GM21515 (cell line): ENCODE results near the gene SPECC1.
"Not testable (repeated sequence)": the region's sequence is repeated elsewhere in the genome, so short reads cannot be mapped to it uniquely, and the experiment has no call there.

Experiments used
- ATAC-seq: cut with Tn5 transposase; IDR thresholded peaks from one replicate; pipeline ENCODE4 v1.9.1; 2021; ENCODE audit not compliant: unreplicated experiment

SPECC1 gene

DNA sequence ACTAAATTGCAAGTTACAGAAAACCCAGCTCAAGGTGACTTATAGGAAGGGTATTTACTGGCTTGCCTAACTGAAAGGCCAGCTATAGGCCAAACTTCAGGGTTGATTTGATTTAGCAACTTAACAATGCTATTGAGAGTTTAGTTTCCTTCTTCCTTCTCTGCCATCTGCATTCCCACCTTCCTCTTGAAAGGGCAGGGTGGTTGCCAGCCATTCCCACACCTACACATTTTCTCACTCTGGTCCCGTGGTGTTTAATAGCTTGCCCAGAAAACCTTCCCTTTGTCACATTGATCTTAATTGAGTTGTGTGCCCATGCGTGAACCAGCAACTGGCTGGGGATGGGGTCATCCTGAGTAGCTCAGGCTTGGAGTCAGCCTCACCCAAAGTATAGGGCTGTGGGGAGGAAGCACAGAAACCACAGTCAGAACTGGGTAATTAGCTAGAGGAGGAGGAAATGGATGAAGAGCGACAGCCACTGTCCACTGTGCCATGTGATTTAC is 194.7 kb downstream of the SPECC1 start:
- no peak for ATAC-seq

DNA sequence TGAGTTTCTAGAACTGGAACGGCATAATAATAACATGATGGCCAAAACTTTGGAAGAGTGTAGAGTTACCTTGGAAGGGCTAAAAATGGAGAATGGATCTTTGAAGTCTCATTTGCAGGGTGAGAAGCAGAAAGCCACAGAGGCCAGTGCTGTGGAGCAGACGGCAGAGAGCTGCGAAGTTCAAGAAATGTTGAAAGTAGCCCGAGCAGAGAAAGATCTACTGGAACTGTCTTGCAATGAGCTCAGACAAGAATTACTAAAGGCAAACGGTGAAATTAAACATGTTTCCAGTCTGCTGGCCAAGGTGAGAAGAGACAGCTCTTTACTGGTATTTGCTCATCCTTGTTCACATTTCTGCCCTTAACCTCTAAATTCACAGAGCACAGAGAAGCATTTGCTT is 196.4 kb downstream of the SPECC1 start:
- no peak for ATAC-seq

DNA sequence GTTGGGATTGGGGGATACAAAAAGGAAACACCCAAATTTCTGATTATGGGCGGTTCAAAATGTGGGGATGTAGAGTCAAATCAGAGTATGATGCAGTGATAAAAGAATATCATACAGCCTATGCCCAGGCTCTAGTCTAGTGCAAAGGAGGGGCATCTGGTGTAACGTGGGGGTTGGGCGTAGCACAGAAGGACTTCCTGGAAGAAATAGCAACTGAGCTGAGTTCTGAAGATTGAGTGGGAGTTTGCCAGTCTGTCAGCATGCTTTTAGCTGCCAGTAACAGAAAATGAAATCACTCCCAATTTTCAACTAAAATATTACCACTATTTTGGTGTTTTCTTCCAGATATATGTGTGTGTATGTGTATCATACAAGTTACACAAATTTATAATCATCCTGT is 196.9 kb downstream of the SPECC1 start:
- no peak for ATAC-seq

DNA sequence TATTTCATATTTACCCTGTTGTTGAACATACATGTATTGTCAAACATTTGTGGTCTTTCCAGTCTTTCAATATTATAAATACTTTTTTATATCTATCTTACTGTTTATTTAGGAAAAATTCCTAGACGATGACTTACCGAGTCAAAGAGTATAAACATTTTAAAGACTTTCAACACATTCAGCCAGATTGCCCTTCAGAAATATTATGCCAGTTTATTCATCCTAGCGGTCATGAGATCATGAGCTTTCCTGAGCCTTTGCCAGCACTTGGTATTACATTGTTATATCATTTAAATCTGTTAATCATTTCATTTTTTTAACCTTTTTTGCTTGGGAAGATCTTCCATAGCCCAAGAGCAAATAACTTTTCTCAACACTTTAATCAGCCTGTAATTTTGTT is 197.4 kb downstream of the SPECC1 start:
- no peak for ATAC-seq

DNA sequence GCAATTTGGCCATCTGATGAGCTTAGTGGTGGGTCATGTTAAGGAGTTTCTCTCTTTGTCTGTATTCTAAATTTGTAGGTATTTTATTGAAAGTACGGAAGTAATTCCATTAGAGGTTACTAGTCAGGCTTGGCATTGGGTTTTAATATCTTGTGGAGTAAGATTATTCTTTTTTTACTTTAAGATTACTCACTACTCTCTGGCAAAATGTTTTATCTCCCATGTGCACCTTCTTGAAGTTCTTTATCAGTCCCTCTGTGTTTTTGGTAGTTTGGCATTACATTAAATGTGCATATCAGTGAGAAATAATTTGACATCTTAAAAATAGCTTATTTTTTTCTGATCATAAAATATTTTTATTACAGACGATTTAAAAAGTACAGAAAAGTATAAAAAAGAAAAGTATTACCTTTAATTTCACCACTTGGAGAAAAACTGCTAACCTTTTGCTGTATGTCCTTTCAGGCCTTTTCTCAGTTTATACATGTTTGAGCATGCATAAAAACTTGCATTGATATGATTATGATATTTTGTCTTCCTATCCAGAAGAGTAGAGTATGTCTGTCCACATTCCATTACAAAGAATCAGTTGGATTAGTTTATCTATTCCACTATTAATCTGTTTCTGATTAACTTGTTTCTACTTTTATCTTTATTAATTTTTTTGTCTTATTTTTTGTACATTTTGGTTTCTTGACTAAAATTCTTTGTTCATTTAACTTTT is 198.3 kb downstream of the SPECC1 start:
- no peak for ATAC-seq

DNA sequence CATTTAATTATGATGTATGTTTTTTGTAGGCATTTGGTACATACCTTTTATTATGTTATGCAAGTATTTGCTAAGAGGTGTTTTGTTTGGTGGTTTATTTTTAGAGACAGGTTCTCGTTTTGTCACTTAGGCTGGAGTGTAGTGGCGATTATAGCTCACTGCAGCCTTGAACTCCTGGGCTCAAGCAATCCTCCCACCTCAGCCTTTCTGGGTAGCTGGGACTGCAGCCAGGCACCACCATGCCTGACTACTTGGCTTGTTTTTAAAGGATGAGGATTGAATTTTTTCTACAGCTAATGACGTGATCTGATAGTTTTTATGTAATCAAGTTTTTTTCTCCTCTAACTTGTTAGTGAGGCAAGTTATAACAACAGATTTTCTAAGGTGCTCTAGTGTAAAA is 199.6 kb downstream of the SPECC1 start:
- no peak for ATAC-seq

DNA sequence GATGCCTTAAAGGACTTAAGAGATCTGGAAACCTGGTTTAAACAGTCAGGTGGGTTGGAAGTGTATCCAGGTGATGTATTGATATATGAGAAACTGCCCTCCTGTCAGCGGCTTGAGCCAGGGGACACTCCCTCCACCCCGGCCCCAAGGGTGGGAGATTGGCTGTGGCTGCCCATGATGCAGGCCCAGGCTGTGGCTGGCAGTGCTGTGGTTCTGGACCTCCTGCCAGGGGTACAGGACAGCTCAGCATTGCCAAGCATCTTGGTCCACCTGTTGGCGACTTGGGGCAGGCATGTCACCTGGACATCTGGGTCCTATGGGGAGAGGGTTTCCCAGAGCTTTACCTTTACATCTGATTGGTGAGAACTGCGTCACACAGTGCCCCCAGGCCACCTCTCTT is 201.0 kb downstream of the SPECC1 start:
- ATAC-seq = no peak

DNA sequence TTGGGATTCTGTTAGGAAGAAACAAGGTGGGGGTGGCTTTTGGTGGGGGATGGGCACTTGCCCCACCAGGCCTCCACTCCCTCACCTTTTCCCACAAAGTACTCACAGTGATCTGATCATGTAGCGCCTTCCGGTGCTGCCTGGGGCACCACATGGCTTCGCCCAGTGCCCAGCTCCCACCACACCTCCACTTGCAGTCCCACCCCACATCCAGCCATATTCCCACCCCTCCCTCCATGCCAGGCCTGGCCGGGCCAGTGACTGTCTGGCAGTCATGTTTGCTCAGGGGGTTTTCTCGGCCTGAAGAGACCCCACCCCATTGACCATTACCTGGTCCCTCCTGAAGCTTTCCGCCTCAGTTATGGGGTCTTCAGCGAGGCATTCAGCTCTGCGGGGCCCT is 201.5 kb downstream of the SPECC1 start:
- no peak for ATAC-seq

DNA sequence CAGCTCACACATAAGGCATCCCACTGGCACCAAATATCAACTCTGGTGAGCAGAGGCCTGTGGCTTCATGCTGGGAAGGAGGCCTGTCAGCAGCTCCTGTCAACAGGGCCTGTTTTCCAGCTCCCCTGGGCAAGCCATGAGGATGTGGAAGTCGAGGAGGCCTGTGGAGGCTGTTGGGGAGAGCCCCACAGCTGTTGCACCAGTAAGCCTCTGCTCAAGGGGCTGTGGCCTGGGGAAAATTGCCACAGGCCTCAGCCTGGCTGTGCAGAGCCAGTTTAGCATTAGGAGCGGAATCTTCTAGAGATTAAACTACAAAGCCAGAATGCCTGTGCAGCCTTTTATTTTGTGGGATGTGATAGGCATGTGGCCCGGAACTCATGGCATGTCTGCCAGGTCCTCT is 202.1 kb downstream of the SPECC1 start:
- ATAC-seq = no peak

DNA sequence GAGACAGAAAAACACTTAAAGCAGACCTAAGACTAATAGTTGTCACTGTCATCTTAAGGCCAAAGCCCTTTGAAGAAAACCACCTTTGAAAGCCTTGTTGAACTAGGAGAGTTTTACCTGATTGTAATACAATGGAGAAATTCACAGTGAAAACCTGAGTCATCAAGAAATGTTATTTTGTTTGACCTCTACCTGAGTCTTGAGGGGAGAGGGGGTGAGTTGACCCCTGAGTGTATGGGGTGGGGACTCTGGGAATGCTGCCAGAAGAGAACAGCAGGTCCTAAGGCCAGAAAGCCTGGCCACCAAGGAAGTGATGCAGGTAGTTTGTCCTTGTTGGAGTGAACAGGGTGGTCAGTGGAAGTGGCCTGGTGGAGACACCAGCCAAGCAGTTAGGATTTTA is 204.3 kb downstream of the SPECC1 start:
- ATAC-seq = no peak

DNA sequence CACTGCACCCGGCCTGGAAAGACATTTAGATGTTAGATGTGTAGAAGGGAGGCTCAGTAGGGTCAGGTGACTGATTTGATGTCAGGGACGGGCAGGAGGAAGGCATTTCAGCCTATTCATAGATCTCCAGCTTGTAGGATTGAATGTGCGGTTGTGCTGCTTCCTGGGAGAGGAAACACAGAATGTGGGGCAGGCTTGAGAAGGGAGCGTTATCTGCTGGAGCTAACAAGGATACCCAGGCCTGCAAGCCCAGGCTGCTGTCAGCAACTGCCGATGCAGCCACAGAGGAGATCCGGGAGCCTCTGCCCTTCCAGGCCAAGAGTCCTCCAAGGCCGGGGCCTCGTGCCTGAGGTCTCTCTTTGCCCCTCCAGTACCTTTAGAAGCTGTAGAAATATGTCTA is 205.6 kb downstream of the SPECC1 start:
- no peak for ATAC-seq

DNA sequence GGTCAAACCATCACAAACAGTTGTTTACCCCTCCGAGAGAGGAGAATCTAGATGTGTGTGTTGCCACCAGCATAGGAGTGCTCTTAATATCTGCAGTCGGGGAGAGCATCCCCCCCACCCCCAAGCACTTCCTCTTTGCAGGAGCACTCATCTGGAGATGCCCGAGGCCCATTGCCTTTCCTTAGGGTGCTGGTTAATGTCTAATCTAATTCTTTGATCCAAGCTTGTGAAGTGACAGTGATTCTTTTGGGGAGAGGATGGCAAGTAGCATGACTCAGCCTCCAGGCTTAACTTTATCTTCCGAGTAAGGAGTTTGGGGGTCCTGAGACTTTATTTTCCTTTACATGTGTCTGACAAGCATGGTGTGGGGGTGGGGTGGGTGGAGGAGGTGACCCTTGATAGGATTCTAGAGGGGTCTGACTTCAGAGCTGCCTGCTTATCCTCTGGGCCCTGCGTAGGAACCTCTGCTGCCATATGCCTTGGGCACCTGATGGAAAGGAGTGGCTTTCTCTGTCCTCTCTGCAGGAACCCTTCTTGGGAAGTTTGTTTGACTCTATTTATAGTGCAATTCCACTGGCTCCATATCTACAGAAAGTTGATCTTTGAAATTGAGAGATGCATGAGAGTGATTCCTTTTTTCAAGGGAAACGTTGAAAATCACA is 207.1 kb downstream of the SPECC1 start:
- ATAC-seq = no peak

DNA sequence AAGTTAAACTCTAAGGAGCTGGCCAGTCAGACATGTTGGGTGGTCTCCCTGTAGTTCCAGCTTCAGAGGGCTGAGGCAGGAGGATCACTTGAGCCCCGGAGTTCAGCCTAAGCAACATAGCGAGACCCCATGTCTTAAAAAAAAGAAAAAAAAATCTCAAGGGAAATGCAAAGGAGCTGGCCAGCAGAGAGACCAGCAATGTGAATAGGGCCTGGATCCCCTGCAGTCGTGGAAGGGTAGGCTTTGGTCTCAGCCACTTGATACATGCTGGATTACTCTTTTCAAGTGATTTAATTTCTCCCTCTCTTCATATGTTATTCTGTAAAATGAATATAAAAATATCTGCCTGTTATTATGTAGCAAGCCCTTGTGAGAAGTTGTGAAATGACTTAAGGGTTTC is 207.7 kb downstream of the SPECC1 start:
- no peak for ATAC-seq

DNA sequence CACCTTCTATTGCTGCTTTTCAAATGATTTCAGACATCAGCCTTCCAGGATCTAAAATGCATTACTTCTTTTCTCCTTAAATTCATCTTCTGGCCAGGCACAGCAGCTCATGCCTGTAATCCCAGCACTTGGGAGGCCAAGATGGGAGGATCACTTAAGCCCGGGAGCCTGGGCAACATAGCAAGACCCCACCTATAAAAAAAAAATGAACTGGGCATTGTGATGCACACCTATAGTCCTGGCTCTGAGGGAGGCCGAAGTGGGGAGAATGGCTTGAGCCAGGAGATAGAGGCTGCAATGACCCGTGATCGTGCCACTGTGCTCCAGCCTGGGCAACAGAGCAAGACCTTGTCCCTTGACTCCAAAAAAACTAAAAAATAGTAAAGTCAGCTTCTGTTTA is 208.5 kb downstream of the SPECC1 start:
- no peak for ATAC-seq

DNA sequence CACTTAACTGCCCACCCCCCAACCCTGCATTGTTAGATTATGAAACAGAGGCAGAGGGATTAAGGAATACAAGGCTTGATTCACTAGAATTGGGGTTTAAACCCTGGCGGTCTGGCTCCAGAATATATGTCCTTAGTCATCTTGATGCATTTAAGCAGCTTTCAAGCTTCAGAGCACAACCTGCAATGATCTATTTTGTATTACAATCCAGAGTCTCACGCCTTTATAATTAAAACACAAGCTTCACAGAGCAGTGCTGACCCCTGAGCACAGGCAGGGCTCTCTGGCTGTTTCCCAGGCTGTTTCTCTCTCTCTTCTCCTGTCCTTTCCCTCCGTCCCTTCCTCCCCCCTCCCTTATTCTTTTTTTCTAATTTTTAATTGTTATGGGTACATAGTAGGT is 209.1 kb downstream of the SPECC1 start:
- ATAC-seq = no peak

DNA sequence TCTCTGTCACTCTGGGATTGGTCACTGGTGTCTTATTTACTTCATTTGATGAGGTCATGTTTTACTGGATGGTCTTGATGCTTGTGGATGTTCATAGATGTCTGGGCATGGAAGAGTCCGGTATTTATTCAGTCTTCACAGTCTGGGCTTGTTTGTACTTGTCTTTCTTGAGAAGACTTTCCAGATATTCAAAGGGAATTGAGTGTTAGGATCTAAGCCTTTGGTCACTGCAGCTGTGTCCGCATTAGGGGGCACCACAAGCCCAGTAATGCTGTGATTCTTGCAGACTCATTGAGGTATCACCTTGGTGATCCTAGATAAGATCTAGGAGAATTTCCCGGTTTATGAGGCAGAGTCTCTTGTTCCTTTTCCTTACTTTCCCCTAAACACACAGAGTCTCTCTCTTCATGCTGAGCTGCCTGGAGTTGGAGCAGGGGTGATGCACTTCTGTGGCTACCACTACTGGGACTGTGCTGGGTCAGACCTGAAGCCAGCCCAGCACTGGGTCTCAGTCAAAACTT is 214.7 kb downstream of the SPECC1 start:
- no peak for ATAC-seq

DNA sequence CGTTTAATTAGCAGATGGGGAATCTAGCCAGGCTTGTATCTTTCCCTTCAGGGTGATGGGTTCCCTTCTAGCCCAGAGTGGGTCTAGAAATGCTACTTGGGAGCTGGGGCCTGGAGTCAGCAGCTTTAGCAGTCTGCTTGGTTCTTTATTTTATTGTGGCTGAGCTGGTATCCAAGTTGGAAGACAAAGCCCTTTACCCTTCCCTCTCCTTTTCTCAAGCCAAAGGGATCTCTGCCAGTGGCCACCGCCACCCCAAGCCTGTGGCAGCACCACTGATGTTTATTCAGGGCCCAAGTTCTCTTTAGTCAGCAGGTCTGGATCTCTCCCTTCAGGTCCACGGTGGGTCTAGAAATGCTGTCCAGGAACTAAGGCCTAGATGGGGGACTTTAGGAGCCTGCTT is 215.2 kb downstream of the SPECC1 start:
- ATAC-seq = no peak

DNA sequence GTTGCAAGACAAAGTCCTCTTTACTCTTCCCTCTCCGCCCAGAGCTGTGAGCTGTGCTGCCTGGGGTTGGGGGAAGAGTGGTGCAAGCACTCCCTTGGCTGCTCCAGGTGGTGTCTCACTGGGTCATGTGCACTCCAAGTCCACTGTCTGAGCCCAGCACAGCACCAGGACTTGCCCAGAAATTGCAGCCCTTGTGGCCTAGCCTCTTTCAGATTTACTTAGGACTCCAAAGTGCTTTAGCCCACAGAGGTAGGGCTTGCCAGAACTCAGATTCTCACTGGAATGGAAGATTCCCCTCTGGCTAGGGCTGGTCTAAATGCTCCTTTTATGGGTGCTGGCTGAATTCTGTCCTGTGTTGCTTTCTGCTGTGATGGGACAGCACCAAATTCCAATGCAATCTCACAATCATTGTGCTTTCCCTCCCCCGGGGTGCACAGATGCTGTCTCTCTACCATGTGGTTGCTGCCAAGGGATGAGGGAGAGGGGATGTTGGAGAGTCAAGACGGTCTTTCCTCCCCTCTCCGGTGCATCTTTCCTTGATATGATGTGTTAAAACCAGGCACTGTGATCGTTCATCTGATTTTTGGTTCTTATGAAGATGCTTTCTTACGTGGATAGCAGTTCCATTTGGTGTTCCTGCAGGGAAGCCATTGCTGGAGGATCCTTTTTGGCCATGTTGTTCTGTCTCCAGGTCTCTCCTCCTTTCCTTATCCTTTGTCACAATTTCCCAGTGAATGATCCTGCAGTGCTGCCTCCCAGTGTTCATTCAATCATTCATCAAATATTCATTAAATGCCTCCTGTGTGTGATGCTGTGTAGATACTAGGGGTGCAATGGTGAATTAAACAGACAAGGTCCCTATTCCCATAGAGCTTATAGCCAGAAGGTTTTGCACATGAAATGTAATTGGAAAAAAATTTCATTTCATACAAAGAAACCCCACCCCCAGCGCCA is 216.3 kb downstream of the SPECC1 start:
- ATAC-seq = no peak

DNA sequence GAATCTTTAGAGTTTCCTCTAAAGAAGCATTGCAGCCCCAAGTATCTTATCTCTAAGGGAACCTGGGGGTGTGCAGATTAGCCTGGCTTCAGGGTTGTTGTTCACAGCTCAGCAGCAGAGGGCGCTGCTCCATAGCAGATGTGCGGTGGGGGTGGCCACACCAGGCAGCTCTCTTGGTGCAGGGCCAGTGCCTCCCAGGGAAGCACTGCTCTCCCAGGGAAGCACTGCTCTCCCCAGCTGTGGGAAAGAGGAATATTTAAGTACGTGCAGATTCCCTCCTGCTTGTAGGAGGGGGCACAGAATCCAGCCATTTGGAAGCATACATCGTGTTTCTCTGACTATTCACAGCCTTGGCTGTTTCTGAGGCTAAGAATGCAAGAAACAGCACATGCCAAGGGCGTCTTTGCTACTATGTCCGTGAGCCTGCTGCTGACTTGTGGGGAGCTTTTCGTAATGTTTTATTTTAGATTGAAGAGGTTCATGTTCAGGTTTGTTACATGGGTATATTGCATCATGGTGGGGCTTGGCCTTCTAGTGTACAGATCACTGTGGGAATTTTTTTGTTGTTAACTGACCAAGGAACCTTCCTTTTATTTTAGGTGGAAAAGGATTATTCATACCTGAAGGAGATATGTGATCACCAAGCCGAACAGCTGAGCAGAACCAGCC is 217.8 kb downstream of the SPECC1 start:
- no peak for ATAC-seq

DNA sequence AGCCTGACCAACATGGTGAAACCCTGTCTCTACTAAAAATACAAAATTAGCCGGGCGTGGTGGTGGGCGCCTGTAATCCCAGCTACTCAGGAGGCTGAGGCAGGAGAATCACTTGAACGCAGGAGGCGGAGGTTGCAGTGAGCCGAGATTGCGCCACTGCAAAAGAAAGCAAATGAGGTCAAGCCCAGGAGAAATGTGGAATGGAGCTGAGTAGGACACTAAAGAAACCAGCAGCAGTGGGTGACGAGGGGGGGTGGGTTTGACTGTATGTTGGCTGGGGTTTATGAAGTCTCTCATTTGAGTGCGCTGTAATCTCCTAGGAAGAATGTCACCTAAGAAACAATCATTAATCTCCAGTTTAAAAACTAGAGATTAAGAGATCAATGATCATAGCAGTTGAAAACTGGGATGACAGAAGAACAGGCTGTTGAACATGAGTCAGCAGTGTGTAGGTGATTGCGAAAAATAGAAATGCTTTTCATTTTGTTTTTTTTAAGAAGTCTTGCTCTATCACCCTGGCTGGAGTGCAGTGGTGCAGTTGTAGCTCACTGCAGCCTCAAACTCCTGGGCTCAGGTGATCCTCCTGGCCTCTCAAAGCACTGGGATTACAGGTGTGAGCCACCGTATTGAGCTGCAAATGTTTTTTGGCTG is 218.7 kb downstream of the SPECC1 start:
- not testable (repeated sequence) for ATAC-seq
